SIG-M5 (cell line): ENCODE measurements around the gene OSGIN1.

ENCODE experiments used
- DNase-seq: peaks from one replicate; lab custom pipeline; 2025; lab: John Stamatoyannopoulos, UW

Gene OSGIN1

GRCh38 chr16:83958137-83958845 lies 5.3 kb downstream of the OSGIN1 start:
- DNase-seq: no peak

DNA sequence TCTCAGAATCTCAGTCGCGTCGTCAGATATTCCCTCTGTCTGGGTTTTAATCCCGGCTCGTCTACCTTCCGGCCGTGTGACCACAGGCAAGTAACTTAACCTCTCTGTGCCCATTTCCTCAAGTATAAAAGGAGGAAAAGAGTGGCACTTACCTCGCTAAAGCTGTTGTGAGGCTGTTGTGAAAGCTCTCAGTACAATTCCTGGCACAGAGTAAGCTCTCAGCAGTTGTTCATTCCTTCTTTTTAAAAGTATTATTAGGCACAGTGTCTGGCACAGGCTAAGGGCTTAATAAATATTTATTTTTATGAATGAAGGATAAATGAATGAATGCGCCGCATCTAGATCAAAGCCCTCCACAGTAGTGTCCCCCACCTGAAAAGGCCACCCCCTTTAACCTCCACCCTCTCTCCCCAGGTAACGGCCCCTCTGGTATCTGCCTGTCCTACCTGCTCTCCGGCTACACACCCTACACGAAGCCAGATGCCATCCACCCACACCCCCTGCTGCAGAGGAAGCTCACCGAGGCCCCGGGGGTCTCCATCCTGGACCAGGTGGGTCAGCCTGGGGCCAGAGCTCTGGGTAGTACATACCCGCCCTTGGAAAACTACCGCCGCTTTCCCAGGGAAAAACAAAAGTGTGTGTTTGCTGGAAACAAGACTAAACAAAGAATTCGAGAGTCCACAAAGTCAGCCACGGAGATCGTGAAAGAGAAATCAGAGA lies 6.0 kb downstream of the OSGIN1 start:
- DNase-seq: no peak

- no peak for DNase-seq
These were observed 6.8 kb downstream of the OSGIN1 start for GRCh38 chr16:83959656-83960434.

- no peak for DNase-seq
These were observed 7.6 kb downstream of the OSGIN1 start for GRCh38 chr16:83960521-83961249.

- DNase-seq: no peak
These were observed 8.6 kb downstream of the OSGIN1 start for GRCh38 chr16:83961591-83961990.

GRCh38 chr16:83963277-83964119 lies 10.5 kb downstream of the OSGIN1 start:
- no peak for DNase-seq

DNA sequence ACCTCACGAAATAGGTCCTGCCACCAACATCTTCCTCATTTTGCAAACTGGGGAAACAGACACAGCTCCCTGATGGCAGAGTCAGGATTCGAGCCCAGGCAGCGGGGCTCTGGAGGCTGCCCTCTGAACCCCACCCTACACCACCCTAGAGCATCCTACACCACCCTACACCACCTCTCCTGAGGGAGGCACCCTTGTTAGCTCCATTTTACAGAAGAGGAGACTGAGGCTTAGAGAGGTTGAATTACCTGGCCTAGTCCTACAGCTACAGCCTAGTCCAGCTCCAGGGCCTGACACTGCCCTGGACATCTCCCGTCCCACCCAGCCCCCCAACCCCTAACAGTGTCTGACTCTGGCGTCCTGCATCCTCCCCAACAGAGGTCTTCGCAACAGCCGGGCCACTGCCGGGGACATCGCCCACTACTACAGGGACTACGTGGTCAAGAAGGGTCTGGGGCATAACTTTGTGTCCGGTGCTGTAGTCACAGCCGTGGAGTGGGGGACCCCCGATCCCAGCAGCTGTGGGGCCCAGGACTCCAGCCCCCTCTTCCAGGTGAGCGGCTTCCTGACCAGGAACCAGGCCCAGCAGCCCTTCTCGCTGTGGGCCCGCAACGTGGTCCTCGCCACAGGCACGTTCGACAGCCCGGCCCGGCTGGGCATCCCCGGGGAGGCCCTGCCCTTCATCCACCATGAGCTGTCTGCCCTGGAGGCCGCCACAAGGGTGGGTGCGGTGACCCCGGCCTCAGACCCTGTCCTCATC lies 11.8 kb downstream of the OSGIN1 start:
- no peak for DNase-seq

- DNase-seq: no peak
These were observed 12.6 kb downstream of the OSGIN1 start for GRCh38 chr16:83965444-83966152.

- DNase-seq: no peak
These were observed 13.2 kb downstream of the OSGIN1 start for GRCh38 chr16:83966153-83966696.

- no peak for DNase-seq
These were observed 14.1 kb downstream of the OSGIN1 start for GRCh38 chr16:83967091-83967490.

- DNase-seq: no peak
These were observed 14.8 kb downstream of the OSGIN1 start, which contains the start of gene NECAB2 for GRCh38 chr16:83967838-83968305. NECAB2 (plus strand) TSS chr16:83968244; CDS start chr16:83968649, 405 bp downstream.

- no peak for DNase-seq
These were observed 15.3 kb downstream of the OSGIN1 start for GRCh38 chr16:83968306-83968851.

- no peak for DNase-seq
These were observed 16.0 kb downstream of the OSGIN1 start for GRCh38 chr16:83968891-83969649.

DNA sequence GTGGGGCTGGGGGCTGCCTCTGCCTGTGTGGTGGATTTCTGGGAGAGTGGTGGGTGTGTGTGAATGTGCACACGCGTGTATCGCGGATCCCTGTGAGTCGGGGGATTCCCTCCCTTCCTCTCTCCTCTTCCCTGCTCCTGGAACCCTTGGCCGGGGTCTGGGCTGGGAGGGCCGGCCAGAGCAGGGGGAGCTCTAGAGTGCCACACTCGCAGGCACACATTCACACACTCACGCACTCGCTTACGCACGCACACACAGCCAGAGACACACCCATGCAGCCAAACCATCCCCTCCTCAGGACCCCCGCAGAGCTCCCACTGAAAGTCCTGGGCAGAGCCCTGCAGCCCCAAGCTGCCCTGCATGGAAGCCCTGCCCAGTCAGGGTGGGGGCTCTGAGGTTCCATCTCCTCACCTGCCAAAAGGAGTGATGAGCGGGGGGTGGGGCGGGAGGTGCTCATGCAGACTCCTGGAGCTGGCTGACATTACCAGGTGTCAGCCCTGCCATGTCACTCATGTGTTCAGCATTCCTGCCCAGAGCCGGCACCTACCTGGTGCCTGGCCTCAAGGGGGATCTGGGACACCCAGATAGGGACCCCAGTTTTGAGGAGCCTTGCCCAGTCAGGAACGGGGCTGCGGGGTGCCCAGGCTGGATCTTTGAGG lies 16.9 kb downstream of the OSGIN1 start:
- no peak for DNase-seq

DNA sequence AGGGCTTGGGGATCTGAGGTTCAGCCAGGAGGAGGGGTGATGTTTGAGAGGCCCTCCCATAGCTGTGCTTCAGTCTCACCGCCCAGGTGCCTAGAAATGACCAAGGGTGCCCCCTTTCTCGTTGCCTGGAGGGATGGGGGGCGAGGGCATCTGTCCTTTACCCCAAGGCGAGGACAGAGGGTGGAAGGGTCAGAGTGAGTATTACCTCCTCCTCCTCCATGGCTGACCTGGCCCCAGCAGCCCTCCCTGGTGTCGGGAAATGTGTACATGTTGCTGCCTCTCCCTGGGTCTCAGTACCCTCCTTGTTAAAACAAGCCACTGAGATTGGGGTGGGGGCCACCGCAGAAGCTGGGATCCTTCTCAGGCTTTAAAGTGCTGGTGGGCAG lies 17.4 kb downstream of the OSGIN1 start:
- DNase-seq: no peak

DNA sequence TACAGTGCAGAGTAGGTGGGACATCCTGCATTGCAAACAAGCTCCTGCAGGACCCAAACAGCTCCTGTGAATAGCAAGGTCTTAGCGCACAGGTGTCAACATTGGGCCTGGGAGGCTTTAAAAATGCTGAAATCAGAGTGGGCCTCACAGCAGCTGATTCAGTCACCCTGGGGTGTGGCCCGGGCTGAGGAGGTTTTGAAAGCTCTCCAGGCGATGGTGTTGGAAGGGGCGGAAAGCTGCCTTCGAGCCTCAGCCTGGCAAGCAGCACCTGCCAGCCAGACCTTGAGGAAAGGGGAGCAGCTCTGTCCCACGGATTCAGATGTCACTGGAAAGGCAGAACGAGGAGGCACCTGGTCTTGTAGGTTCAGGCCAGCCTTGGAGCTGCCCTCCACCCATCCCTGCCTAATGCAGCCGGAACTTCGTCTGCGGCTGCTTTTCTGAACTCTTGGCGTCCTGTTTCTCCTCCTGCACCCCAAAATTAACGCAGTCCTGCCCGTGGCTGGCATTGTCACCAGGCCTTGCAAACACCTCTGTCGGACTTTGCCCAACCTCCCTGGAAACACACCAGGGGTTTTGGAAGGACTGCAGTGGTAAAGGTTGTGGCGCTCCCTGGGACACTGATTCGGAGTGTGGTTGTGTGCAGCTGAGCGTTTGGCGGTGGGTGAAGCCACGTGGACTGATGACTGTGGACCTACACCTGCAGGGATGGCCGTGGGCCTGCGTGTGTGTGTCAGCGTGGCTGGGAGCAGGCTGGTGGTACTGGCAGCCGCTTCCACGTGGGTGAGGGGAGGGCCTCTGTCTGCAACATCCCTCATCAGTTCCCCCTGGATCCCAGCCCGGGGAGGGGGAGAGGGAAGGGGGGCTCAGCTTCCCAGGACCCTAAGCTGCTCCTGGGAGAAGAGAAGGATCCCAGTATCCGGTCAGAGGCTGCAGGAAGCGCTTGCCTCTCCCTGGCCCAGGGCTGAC lies 18.4 kb downstream of the OSGIN1 start:
- DNase-seq: no peak
